ACHN (cell line): ENCODE measurements around the gene NXF1.
"Not testable (repeated sequence)": the region's sequence is repeated elsewhere in the genome, so short reads cannot be mapped to it uniquely, and the experiment has no call there.

Experiments
- DNase-seq: peaks from one replicate; pipeline ENCODE4 v3.0.0-alpha.2; 2015
- in situ Hi-C: cut with HindIII; loops from 2 replicates; pipeline ENCODE4 v1.10.0; 2017; ENCODE audit warnings: low sequenced_read_pairs, low pct_ligation_motif_present, low pct_unique_long_range_greater_than_20kb

The NXF1 gene

GRCh38 chr11:62805076-62805892 lies at the start of gene NXF1:
TSS of gene NXF1 (minus strand) at chr11:62805440. CDS start at chr11:62805356, 84 bp downstream.
- in situ Hi-C loops = no loop called here
- peak; percentile 90 for DNase-seq

GRCh38 chr11:62854013-62854824 lies 49.0 kb upstream of the NXF1 start:
- DNase-seq = no peak
- in situ Hi-C loops = no loop called here

GRCh38 chr11:62853279-62853965 lies 48.2 kb upstream of the NXF1 start:
- no peak for DNase-seq
- in situ Hi-C loops = no loop called here

- no peak for DNase-seq
- in situ Hi-C loops = no loop called here
Observed at GRCh38 chr11:62852523-62853188, 47.4 kb upstream of the NXF1 start.

- in situ Hi-C loops = no loop called here
- DNase-seq = no peak
Observed at GRCh38 chr11:62851807-62852522, 46.7 kb upstream of the NXF1 start.

- in situ Hi-C loops = no loop called here
- peak; percentile 27 for DNase-seq
Observed at GRCh38 chr11:62850911-62851806, 45.9 kb upstream of the NXF1 start.

GRCh38 chr11:62847767-62848314 lies 42.6 kb upstream of the NXF1 start:
- in situ Hi-C loops = no loop called here
- DNase-seq = no peak

GRCh38 chr11:62846177-62846576 lies 40.9 kb upstream of the NXF1 start:
- in situ Hi-C loops = no loop called here
- no peak for DNase-seq

GRCh38 chr11:62844154-62844553 lies 38.9 kb upstream of the NXF1 start:
- DNase-seq = no peak
- in situ Hi-C loops = no loop called here

GRCh38 chr11:62843466-62843865 lies 38.2 kb upstream of the NXF1 start:
- in situ Hi-C loops = no loop called here
- DNase-seq = no peak

GRCh38 chr11:62842891-62843290 lies 37.7 kb upstream of the NXF1 start:
- DNase-seq, in situ Hi-C loops: not testable (repeated sequence)

GRCh38 chr11:62842171-62842741 lies 37.0 kb upstream of the NXF1 start:
- no peak for DNase-seq
- in situ Hi-C loops = no loop called here

- peak; percentile 98 for DNase-seq
- in situ Hi-C loops = no loop called here
Observed at GRCh38 chr11:62841361-62842170, 36.3 kb upstream of the NXF1 start.

GRCh38 chr11:62840721-62841360 lies 35.6 kb upstream of the NXF1 start:
- DNase-seq = peak; percentile 67

More at GRCh38 chr11:62840721-62841360, 35.6 kb upstream of the NXF1 start:
- in situ Hi-C loops = not testable (repeated sequence)
